GM19452 (cell line): Measurements from ENCODE around the gene NTNG2.
"Not testable (repeated sequence)": the region's sequence is repeated elsewhere in the genome, so short reads cannot be mapped to it uniquely, and the experiment has no call there.

Experiments
- ATAC-seq: cut with Tn5 transposase; IDR thresholded peaks from one replicate; pipeline ENCODE4 v1.9.1; 2021; ENCODE audit not compliant: unreplicated experiment

NTNG2 gene

GRCh38 chr9:132247942-132248341, 86.1 kb downstream of the NTNG2 start:
- ATAC-seq = no peak

- no peak for ATAC-seq
Observed at GRCh38 chr9:132249123-132249522, 87.3 kb downstream of the NTNG2 start.

GRCh38 chr9:132249690-132250089, 87.8 kb downstream of the NTNG2 start:
- no peak for ATAC-seq

DNA sequence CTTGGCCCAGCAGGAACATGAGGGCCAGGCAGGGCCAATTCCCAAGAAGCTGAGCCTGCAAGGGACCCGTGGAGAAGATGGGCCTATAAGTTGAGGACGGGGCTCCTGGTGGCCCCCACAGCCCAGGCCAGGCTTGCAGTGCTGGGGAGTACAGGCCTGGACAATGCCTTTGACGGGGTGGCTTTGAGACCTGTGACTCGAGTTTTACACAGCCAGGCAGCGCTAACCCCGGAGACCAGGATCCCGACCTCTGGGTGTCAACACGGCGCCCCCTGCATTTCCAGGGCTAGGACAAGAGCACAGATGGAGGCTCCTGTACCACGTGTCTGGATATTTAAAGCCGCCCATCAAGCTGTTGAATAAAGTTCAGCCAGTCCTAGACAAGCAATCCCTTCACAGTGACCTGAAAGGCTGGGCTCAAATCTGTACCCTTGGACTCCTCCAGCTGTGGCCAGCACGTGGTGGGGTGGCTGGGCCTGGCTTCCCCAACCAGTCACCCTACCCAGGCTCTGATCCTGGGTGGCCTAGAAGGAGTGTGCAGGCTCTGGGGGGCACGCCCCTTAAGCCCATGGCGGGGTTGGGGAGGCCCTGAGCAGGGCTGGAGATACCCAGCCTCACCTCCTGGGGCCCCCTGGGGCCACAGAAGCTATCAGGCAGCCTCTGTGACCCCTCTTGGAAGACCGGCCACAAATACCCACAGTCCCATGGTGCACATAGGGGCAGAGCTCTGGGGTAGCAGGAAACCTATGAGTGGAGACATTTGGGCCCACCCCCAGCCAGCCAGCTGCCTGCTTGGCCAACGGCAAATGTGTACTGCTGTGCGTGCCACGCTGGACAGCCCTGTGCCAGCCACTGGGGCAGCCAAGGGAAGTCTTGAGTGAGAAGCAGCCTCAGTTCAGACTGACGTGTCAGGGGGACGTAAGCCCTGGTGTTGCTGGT, 88.7 kb downstream of the NTNG2 start:
- no peak for ATAC-seq

DNA sequence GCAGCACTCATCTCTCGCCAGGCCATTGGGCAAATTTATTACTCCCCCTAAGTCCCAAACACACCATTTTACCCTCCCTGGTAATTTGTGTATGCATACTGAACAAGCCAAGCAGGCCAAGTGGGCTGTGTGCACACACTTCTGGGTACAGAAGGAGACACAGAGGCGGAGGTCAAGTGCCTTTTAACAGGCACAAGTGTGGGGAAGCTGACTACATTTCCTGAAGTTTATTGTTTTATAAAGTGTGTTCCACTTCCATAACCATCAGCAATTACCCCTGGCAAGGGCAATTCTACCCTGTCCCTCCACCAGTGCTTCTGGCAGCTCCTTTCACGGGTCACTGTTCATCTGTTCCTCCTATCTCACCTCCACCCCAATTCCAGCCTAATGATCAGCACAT, 99.0 kb downstream of the NTNG2 start:
- ATAC-seq = no peak

GRCh38 chr9:132266017-132266416, 104.2 kb downstream of the NTNG2 start:
- ATAC-seq = no peak

- no peak for ATAC-seq
Observed at GRCh38 chr9:132267660-132268059, 105.8 kb downstream of the NTNG2 start.

DNA sequence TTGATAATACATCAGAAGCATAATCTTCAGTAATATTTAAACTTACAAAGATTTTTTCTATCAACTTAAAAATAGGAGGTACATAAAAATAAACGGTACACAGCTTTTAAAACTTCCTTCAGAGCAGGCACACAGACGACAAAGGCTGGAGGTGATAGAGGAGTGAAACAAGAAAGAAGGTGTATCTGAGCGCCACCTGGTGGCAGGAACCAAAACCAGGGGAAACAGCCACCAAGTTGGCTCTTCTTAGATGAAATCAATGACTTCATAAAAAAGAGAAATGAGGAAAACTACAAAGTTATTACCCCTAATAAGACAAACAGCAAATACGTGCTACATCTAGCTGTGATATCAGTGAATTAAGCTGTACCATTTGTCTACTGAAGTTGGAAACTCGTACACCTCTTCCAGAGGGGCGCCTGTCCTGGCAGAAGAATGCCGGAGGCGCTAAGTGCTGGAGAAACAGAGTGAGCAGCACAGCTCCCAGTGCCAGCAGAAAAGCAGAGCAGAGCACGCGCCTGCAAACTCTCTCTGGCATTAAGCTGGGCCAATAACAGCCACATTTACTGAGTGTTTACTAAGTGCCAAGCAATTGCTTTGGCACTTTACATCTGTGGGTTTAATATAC, 107.0 kb downstream of the NTNG2 start:
- no peak for ATAC-seq

DNA sequence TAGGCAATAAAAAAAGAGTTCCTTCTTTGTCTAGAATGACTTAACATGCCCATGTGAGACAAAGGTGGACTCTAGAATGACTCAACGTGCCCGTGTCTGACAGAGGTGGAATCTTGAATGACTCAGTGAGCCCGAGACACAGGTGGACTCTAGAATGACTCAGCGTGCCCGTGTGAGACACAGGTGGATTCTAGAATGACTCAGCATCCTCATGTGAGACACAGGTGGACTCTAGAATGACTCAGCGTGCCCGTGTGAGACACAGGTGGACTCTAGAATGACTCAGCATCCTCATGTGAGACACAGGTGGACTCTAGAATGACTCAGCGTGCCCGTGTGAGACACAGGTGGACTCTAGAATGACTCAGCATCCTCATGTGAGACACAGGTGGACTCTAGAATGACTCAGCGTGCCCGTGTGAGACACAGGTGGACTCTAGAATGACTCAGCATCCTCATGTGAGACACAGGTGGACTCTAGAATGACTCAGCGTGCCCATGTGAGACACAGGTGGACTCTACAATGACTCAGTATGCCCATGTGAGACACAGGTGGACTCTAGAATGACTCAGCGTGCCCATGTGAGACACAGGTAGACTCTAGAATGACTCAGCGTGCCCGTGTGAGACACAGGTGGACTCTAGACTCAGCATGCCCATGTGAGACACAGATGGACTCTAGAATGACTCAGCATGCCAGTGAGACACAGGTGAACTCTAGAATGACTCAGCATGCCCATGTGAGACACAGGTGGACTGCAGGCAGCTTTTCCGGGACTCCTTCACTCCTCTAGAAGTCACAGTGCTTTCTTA, 108.1 kb downstream of the NTNG2 start:
- not testable (repeated sequence) for ATAC-seq

DNA sequence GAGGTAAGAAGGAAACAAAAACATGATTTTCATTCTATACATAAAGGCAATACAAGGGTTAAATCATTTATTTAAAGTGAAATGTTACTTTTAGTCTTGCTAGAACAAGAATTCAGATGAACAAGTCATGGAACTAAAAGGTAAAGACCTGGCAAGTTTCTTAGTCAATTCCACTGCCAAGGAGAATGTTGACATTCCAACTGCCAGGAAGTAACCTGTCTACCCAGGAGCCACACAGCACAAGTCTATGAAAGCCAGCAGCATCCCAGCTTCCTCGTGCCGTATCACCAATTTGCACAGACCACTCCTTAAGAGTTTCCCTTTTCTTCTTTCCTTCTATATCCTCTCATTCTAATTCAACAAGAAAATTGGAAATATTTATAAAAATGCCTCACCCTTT, 113.0 kb downstream of the NTNG2 start:
- no peak for ATAC-seq

DNA sequence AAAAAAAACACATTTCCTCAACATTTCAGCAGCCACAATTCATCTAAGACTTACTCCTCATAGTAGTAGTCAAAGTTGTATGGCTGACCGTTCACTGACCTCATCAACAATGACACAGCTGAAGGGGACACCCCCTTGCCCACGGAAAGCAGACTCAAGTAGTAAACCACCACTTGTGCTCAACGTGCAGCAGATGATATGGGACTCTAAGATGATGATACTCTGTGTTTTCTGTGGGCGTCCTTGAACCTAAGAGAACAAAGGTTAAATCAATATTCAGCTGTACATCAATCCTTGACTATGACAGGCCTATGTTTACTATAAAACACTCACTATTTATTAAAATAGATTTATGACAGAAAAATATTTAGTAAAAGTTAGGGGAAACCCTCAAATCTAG, 121.3 kb downstream of the NTNG2 start:
- no peak for ATAC-seq

GRCh38 chr9:132283863-132284262, 122.0 kb downstream of the NTNG2 start:
- no peak for ATAC-seq

- ATAC-seq = no peak
Observed at GRCh38 chr9:132287256-132287760, 125.5 kb downstream of the NTNG2 start.

GRCh38 chr9:132288361-132288760, 126.5 kb downstream of the NTNG2 start:
- no peak for ATAC-seq

- no peak for ATAC-seq
Observed at GRCh38 chr9:132288966-132289365, 127.1 kb downstream of the NTNG2 start.

DNA sequence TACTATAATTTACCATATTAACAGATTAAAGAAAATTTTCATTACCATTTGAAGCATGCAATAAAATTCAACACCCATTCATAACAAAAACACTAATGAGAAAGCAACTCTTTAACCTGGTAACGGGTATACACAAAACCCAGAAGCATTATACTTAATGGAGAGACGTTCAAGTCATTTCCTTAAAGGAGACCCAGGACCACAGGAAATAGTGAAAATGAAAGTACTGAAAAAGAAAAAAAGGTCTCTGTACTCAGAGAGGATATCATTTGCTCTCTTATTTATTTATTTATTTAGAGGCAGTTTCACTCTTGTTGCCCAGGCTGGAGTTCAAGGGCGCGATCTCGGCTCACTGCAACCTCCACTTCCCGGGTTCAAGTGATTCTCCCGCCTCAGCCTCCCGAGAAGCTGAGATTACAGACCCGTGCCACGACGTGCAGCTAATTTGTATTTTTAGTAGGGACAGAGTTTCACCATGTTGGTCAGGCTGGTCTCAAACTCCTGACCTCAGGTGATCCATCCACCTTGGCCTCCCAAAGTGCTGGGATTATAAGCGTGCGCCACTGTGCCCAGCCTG, 131.4 kb downstream of the NTNG2 start:
- no peak for ATAC-seq
